AG09309 (cell line): ENCODE data around the gene BTNL8.

ENCODE experiments used
- DNase-seq: peaks from one replicate; pipeline ENCODE4 v3.0.0-alpha.2; 2010; ENCODE audit warnings: low read depth
- H3K4me3 ChIP-seq: 2 replicates; pipeline ENCODE4 v1.5.1; 2011; ENCODE audit warnings: mild to moderate bottlenecking, low read depth, low read length, moderate library complexity; ENCODE audit not compliant: control insufficient read depth
- CTCF ChIP-seq: IDR thresholded peaks from 2 replicates; pipeline ENCODE4 v1.5.1; 2011; ENCODE audit warnings: mild to moderate bottlenecking, low read depth, low read length, inconsistent platforms; ENCODE audit not compliant: insufficient read depth, control insufficient read depth; ENCODE audit errors: missing control alignments

BTNL8 gene

GRCh38 chr5:180918380-180918779 is 19.4 kb downstream of the BTNL8 start:
- no peak for DNase-seq
- H3K4me3 ChIP-seq, result no peak overlapping the region
- no peak for TF ChIP-seq CTCF

GRCh38 chr5:180920710-180921109 is 21.8 kb downstream of the BTNL8 start:
- H3K4me3 ChIP-seq, result no peak overlapping the region
- no peak for DNase-seq
- no peak for TF ChIP-seq CTCF

GRCh38 chr5:180922932-180923331 is 24.0 kb downstream of the BTNL8 start:
- no peak overlapping the region for H3K4me3 ChIP-seq
- DNase-seq, result no peak
- TF ChIP-seq CTCF, result no peak

GRCh38 chr5:180932660-180933059 is 33.7 kb downstream of the BTNL8 start:
- no peak for TF ChIP-seq CTCF
- DNase-seq, result no peak
- H3K4me3 ChIP-seq, result no peak overlapping the region

GRCh38 chr5:180935203-180935602 is 36.2 kb downstream of the BTNL8 start:
- no peak for TF ChIP-seq CTCF
- DNase-seq, result no peak
- no peak overlapping the region for H3K4me3 ChIP-seq

DNA sequence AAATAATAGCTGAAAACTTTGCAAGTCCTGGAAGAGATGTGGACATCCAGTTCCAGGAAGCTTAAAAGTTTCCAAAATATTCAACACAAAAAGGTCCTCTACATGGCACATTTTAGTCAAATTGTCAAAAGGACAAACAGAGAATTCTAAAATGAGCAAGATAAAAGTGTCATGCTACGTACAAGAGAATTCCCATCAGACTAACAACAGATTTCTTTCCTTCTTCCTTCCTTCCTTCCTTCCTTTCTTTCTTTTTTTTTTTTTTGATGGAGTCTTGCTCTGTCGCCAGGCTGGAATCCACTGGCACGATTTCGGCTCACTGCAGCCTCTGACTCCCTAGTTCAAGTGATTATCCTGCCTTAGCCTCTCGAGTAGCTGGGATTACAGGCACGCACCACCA is 39.3 kb downstream of the BTNL8 start:
- TF ChIP-seq CTCF, result no peak
- no peak overlapping the region for H3K4me3 ChIP-seq
- no peak for DNase-seq
